ENCODE data around the gene SPSB3. TPM values are rescaled to one million over a fixed set of nuclear protein-coding genes. Genes with fewer than 3 reads are reported as not detected.

Gene SPSB3
- polyA plus RNA-seq, 1 experiment = 36.5 TPM

- ChIA-PET CTCF (no interaction called here), POLR2A (no interaction called here)
- no peak for TF ChIP-seq CTCF (IDR thresholded peaks at IDR 0.05; ENCODE audit: insufficient read depth, low read depth, low read length)
- Histone ChIP-seq H3K27me3 (ENCODE audit: control insufficient read depth, insufficient read depth, low read length) (no peaks in the 10 kb centered on the region), H3K36me3 (ENCODE audit: control insufficient read depth, insufficient read depth, low read length) (peaks cover 22% of the 10 kb centered on the region), H3K4me3 (ENCODE audit: low read depth, low read length) (no peak overlapping the region)
- DNase-seq (ENCODE audit: low read depth) = no peak
Observed at GRCh38 chr16:1818873-1819525, 36.6 kb upstream of the SPSB3 start.

- no peaks in the 10 kb centered on the region for H3K27me3 ChIP-seq (ENCODE audit: control insufficient read depth, insufficient read depth, low read length)
- no peak overlapping the region for H3K4me3 ChIP-seq (ENCODE audit: low read depth, low read length)
- no peak for TF ChIP-seq CTCF (IDR thresholded peaks at IDR 0.05; ENCODE audit: insufficient read depth, low read depth, low read length)
- ChIA-PET CTCF (no interaction called here), POLR2A (no interaction called here)
- no peak for DNase-seq (ENCODE audit: low read depth)
- peaks cover 23% of the 10 kb centered on the region for H3K36me3 ChIP-seq (ENCODE audit: control insufficient read depth, insufficient read depth, low read length)
Observed at GRCh38 chr16:1818204-1818872, 36.0 kb upstream of the SPSB3 start.

DNA sequence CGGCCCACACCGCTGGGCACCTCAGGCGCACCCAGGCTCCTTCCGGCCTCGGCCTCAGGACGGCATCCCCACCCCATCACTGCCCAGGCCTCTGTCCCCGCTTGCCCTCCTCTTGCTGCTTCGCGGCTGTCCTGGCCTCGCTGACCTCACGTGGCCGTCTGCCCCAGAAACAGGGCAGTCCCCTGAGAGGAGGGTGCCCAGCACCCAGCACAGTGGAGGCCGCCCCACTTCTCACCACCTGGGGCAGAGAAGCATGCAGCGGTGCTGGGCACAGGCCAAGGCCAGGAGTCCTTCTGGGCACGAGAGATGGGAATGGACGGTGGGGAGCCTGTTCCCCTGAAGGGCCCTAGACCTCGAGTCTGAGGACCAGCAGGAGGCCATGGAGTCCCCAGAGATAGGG, 35.3 kb upstream of the SPSB3 start:
- no peak for TF ChIP-seq CTCF (IDR thresholded peaks at IDR 0.05; ENCODE audit: insufficient read depth, low read depth, low read length)
- no peaks in the 10 kb centered on the region for H3K27me3 ChIP-seq (ENCODE audit: control insufficient read depth, insufficient read depth, low read length)
- DNase-seq (ENCODE audit: low read depth) = no peak
- CTCF ChIA-PET = no interaction called here
- POLR2A ChIA-PET = no interaction called here
- peaks cover 23% of the 10 kb centered on the region for H3K36me3 ChIP-seq (ENCODE audit: control insufficient read depth, insufficient read depth, low read length)
- H3K4me3 ChIP-seq (ENCODE audit: low read depth, low read length) = no peak overlapping the region

DNA sequence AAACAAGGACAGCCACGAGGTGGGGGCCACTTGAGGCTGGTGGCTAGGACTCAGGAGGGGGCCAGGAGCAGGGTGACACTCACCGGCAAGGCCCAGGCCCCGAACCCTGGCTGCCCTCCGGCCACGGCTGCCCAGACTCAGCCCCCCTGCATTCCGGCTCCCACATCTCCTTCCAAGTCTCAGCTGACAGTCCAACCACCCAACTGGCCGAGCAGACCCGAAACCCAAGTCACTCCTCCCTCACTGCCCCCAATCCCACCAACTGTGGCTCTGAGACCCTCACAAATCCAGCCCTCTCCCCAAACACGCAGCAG, 34.9 kb upstream of the SPSB3 start:
- CTCF ChIA-PET = no interaction called here
- H3K4me3 ChIP-seq (ENCODE audit: low read depth, low read length) = no peak overlapping the region
- TF ChIP-seq CTCF (IDR thresholded peaks at IDR 0.05; ENCODE audit: insufficient read depth, low read depth, low read length) = no peak

GRCh38 chr16:1816396-1817275, 34.3 kb upstream of the SPSB3 start:
- Histone ChIP-seq H3K4me3 (ENCODE audit: low read depth, low read length) (no peak overlapping the region), H3K36me3 (ENCODE audit: control insufficient read depth, insufficient read depth, low read length) (peaks cover 19% of the 10 kb centered on the region), H3K27me3 (ENCODE audit: control insufficient read depth, insufficient read depth, low read length) (no peaks in the 10 kb centered on the region)
- no peak for DNase-seq (ENCODE audit: low read depth)
- TF ChIP-seq CTCF (IDR thresholded peaks at IDR 0.05; ENCODE audit: insufficient read depth, low read depth, low read length) = no peak
- ChIA-PET CTCF (no interaction called here), POLR2A (no interaction called here)

More for the DNA sequence above, 34.9 kb upstream of the SPSB3 start:
- POLR2A ChIA-PET = no interaction called here
- no peak for DNase-seq (ENCODE audit: low read depth)
- Histone ChIP-seq H3K36me3 (ENCODE audit: control insufficient read depth, insufficient read depth, low read length) (peaks cover 22% of the 10 kb centered on the region), H3K27me3 (ENCODE audit: control insufficient read depth, insufficient read depth, low read length) (no peaks in the 10 kb centered on the region)

Data from BJ (cell line).